Ectodermal cell (in vitro differentiated cells): ENCODE data around the gene C1orf226.

Experiments used
- H3K27ac ChIP-seq: 2 replicates; pipeline ENCODE4 v1.7.0; 2013; ENCODE audit warnings: mild to moderate bottlenecking, low read depth, low read length; ENCODE audit not compliant: insufficient read depth, poor library complexity, severe bottlenecking
- H3K27me3 ChIP-seq: 2 replicates; pipeline ENCODE4 v1.7.0; 2013; ENCODE audit warnings: mild to moderate bottlenecking, low read length; ENCODE audit not compliant: insufficient read depth, control insufficient read depth, poor library complexity, severe bottlenecking
- H3K36me3 ChIP-seq: one replicate; pipeline ENCODE4 v1.7.0; 2013; ENCODE audit warnings: low read length; ENCODE audit not compliant: control insufficient read depth, insufficient read depth
- H3K4me1 ChIP-seq: one replicate; pipeline ENCODE4 v1.7.0; 2013; ENCODE audit warnings: low read length; ENCODE audit not compliant: control insufficient read depth, insufficient read depth
- H3K4me3 ChIP-seq: 2 replicates; pipeline ENCODE4 v1.7.0; 2013; ENCODE audit warnings: low read depth, low read length, control low read depth; ENCODE audit not compliant: insufficient read depth
- H3K9me3 ChIP-seq: 2 replicates; pipeline ENCODE4 v1.7.0; 2013; ENCODE audit warnings: mild to moderate bottlenecking, low read length, moderate library complexity; ENCODE audit not compliant: control insufficient read depth
- WGBS, 2 experiments: methylation state at CpG; one replicate each; pipeline ENCODE4 v1.1.7; 2013; ENCODE audit warnings: missing lambda C conversion rate in 2 of 2; 5-methylcytosine and 5-hydroxymethylcytosine counted together

The C1orf226 gene

DNA sequence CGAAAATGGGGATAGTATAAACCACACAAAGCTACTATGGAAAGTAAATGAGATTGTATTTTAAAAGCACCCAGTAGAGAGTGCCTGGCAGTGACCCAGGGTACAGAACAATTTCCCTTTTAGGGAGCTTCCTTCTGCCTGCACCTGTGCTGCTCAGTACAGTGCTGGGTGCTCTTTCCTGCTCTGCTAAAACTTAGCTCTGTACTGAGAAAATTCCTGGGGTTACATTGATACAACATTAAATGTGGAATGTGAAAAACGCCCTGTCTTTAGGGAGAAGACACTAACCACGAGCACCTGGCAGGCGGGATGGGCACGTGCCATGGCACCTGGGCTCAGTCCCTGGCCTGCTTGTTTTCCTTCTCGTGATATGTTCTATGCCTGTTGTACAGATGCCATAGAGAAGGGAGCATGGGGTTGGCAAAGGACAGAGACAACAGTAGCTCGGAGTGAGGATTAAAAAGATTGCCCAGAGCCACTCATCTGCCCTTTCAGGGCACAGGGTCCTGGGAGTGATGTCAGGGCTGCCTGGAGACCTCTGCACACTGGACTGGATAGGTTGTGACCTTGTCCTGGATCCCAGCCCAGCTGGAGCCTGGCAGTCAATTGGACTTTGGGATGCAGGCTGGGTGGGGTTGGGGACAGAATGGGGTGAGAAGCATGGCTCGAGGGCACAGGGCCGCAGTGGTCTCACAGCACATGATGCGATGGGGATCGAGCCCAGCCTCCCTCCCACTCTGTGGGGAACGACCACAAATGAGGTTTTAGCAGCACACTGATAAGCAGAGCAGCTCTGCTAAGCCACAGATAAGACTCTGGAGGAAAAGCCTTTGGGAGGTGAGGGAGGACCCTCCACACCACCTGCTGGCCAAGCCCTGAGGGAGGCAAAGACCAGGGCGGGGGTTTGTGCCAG lies 9.1 kb upstream of the C1orf226 start:
- no peak overlapping the region for H3K4me3 ChIP-seq
- H3K4me1 ChIP-seq = no peaks in the 10 kb centered on the region
- no peaks in the 10 kb centered on the region for H3K27me3 ChIP-seq
- 95 to 96% methylated on average over 13 of the region's 13 CpGs for WGBS, 2 experiments
- H3K9me3 ChIP-seq = no peaks in the 10 kb centered on the region
- no peaks in the 10 kb centered on the region for H3K36me3 ChIP-seq
- no peak overlapping the region for H3K27ac ChIP-seq

DNA sequence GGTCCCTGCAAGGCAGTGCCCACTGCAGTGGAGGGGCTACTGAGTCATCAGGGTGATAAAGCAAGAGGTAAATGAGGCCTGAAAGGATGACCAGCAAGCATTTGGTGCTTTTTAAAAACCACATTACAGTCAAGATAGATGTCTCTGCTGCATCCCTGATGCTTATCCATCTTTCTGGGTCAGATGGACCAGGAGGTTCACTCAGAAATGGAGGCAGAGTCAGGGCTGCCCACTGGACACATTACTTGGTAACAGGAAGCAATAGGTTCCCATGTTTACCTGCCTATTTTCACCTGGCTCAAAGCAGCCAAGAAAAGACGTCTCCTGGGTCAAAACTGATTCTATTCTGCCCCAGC lies 8.5 kb upstream of the C1orf226 start:
- H3K9me3 ChIP-seq = no peaks in the 10 kb centered on the region
- H3K36me3 ChIP-seq = no peaks in the 10 kb centered on the region
- no peak overlapping the region for H3K4me3 ChIP-seq
- H3K27ac ChIP-seq = no peak overlapping the region
- no peaks in the 10 kb centered on the region for H3K4me1 ChIP-seq
- 89 to 94% methylated on average over 1 of the region's 1 CpG for whole genome bisulfite sequencing, 2 experiments
- H3K27me3 ChIP-seq = no peaks in the 10 kb centered on the region

DNA sequence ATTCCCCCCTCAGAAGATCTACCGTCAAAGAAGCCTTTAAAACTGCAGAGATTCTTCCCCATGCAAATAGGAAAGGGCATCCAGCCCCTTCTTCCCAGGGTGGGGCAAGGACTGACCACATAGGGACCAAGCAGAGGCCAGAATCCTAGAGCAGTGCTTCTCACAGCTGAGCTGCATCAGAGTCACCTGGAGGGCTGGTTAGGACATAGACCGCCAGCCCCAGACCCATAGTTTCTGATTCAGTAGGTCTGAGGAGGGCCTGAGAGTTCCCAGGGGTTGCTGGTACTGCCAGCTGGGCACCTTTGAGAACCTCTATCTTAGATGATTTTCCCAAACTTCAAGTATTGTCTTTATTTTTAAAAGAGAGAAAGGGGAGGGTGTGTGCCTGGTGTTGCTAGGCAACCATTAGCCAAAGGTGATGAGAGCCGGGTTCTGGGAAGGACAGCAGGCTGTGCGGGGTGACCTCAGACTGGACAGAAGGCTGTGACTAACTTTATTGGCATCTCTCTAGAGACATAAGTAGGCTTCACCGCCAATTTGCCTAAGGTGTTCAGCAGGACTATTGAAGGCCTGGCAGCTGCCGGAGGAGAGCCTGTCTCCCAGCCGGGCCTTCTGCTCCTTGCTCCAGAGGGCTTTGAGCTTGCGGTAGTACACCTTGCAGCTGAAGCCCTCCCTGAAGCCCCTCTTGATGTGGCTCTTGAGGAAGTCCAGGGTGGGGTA lies 7.8 kb upstream of the C1orf226 start:
- Histone ChIP-seq H3K4me3 (no peak overlapping the region), H3K4me1 (no peaks in the 10 kb centered on the region), H3K36me3 (no peaks in the 10 kb centered on the region), H3K27ac (no peak overlapping the region), H3K27me3 (no peaks in the 10 kb centered on the region), H3K9me3 (no peaks in the 10 kb centered on the region)
- 95 to 96% methylated on average over 8 of the region's 8 CpGs for WGBS, 2 experiments

DNA sequence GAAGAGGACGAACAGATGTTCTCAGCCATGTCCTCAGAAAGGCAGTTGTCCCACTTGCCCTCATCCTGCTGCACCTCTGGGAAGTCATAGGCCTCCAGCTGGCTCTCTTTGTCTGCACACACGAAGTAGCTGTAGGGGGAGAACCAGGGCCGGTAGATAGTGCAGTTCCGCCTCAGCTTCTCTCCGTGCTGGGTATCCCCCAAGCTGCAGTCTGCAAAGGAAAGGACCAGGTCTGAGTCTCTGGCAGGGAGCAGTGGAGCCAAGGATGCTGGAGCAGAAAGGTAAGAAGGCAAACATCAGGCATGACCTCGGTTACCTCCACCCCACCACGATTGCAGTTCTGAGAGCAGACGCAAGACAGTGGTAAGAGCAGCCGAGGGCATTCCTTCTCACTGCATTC lies 7.1 kb upstream of the C1orf226 start:
- Histone ChIP-seq H3K9me3 (no peaks in the 10 kb centered on the region), H3K4me3 (no peak overlapping the region), H3K4me1 (no peaks in the 10 kb centered on the region), H3K27me3 (no peaks in the 10 kb centered on the region), H3K36me3 (no peaks in the 10 kb centered on the region), H3K27ac (no peak overlapping the region)
- 92 to 94% methylated on average over 9 of the region's 9 CpGs for WGBS, 2 experiments

DNA sequence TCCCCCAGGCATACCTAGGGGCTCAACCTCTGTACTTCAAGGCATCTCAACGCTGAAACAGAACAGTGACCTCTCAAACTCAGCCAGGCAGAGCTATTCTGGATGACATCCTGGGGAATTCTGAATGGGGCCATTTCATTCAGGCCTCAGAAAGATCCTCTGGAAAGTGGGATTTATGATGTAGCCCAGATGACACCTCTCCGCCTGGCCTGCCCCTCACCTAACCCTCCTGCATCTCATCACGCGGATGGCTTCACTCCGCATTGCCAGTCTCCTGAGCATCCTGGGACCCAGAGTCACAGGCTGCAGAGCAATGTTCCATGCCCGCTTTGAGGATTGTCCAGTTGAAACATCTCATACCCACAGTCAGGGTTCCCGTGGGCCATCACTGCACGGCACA lies 6.1 kb upstream of the C1orf226 start:
- 83 to 85% methylated on average over 8 of the region's 8 CpGs for WGBS, 2 experiments
- Histone ChIP-seq H3K27ac (no peak overlapping the region), H3K9me3 (no peaks in the 10 kb centered on the region), H3K36me3 (no peaks in the 10 kb centered on the region), H3K4me3 (no peak overlapping the region), H3K4me1 (no peaks in the 10 kb centered on the region), H3K27me3 (no peaks in the 10 kb centered on the region)

DNA sequence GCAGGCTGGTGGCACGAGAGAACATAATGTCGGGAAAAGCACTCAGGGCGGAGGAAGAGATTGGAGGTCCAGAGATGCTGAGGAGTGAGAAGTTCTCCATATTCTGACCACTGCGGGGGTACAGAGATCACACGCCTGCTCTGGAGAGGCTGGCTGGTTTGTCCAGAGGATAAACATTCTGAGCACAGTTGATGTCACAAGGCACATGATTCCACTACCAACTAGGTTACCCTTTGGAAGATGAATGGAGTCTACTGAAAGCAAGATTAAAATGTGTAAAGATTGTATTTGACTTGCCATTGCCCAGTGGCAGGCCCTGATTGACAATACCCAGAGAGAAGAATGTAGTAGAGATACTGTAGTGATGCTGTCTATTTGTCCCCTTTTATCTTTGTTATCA lies 4.8 kb upstream of the C1orf226 start, which contains the start of gene SPATA46:
SPATA46 (minus strand) TSS at position 164 of the 400 bp plus-strand sequence; CDS start at position 100, 64 bp downstream.
- Histone ChIP-seq H3K27ac (no peak within 1 kb of the TSS), H3K4me3 (no peak within 1 kb of the TSS), H3K4me1 (no peaks in the 10 kb centered on the region), H3K27me3 (no peaks in the 10 kb centered on the region), H3K9me3 (no peaks in the 10 kb centered on the region), H3K36me3 (no peaks in the 10 kb centered on the region)
- WGBS, 2 experiments = 96 to 98% methylated on average over 5 of the region's 5 CpGs

DNA sequence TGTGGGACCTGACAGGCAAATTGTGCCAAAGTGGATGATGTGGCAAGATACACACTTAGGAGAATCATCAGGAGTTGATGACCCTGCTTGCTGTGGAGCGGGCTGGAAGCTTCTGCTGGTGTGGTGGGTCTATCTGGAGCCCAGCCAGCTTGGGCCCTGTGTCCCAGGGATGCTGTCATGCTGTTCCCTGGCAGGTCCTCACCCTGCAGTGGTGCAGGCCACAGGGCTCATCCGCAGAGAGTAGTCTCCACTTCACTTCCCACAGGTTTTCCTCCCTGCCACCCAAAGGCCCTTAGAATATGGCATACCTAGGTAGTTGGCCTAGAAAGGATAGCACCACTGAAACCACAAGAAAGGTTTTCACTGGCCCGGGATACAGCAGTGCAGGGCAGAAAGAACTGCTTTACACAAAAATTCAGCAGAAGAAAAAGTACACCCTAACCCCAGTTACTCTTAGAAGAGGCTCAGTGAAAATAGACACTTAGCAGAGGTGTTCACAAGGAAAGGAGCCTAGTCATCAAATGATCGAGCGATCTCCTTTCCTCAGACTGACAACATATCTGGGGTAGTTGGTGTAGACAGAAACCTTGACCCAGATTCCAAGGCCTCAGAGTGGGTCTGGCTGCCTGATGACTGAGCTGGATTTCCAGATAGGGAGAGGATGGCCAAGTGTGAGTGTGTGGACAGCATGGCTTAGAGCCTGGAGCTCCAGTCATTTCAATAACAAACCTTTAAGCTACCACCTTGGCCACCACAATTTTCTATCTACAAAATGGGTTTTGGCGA lies 1.3 kb upstream of the C1orf226 start:
- H3K9me3 ChIP-seq = no peaks in the 10 kb centered on the region
- H3K27me3 ChIP-seq = no peaks in the 10 kb centered on the region
- H3K4me3 ChIP-seq = no peak overlapping the region
- peaks cover 6% of the 10 kb centered on the region for H3K36me3 ChIP-seq
- H3K27ac ChIP-seq = no peak overlapping the region
- 95% methylated on average over 6 of the region's 6 CpGs for WGBS, 2 experiments
- H3K4me1 ChIP-seq = peaks cover 21% of the 10 kb centered on the region

DNA sequence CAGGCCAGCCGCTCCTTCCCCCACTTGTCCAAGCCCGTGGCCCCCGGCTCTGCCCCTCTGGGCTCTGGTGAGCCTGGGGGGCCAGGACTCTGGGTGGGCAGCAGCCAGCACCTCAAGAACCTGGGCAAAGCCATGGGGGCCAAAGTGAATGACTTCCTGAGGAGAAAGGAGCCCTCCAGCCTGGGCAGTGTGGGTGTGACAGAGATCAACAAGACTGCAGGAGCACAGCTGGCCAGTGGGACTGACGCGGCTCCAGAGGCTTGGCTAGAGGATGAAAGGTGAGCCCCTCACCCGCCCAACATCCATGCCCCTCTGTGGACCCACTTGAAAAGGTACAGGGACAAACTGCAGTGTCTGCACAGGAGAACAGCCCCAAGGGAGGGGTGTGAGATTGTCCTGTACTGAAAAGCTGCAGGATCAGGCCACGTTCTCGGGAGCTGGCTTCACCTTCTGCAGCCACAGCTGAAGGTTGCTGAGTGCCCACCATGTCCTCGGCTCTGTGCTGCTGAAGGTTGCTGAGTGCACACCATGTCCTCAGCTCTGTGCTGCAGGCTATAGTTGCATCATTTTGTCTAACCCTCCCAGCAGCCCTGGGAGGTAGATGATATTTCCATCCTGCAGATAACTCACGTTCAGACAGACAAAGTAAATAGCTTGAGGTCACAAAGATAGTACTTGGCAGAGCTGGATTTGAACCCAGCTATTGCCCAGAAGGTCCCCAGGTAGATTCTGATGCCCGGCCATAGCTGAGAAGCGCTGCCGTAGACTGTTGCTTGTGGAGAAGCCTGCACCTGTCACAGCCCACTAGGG lies 618 bp downstream of the C1orf226 start:
- WGBS, 2 experiments = 95 to 96% methylated on average over 13 of the region's 13 CpGs

DNA sequence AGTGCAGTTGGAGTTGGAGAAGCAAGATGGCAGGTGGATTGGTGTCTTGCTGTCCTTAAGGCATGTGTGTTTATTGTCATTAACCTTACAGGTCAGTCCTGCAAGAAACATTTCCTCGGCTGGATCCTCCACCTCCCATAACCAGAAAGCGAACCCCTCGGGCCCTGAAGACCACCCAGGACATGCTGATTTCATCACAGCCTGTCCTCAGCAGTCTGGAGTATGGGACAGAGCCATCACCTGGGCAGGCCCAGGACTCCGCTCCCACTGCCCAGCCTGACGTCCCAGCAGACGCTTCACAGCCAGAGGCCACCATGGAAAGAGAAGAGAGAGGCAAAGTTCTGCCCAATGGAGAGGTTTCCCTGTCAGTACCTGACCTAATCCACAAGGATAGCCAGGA lies 1.6 kb downstream of the C1orf226 start:
- WGBS, 2 experiments = 94 to 96% methylated on average over 6 of the region's 6 CpGs
- H3K36me3 ChIP-seq = peaks cover 6% of the 10 kb centered on the region
- no peak overlapping the region for H3K27ac ChIP-seq
- H3K4me3 ChIP-seq = no peak overlapping the region
- peaks cover 33% of the 10 kb centered on the region for H3K4me1 ChIP-seq
- H3K9me3 ChIP-seq = no peaks in the 10 kb centered on the region
- no peaks in the 10 kb centered on the region for H3K27me3 ChIP-seq

More for the DNA sequence above, 618 bp downstream of the C1orf226 start:
- no peaks in the 10 kb centered on the region for H3K9me3 ChIP-seq
- H3K27ac ChIP-seq = no peak overlapping the region
- H3K36me3 ChIP-seq = peaks cover 6% of the 10 kb centered on the region
- no peak overlapping the region for H3K4me3 ChIP-seq
- peaks cover 23% of the 10 kb centered on the region for H3K4me1 ChIP-seq
- no peaks in the 10 kb centered on the region for H3K27me3 ChIP-seq
